Choroid plexus epithelial cell (primary cell): ENCODE results near the gene RAD9A.

Experiments used
- DNase-seq: peaks from one replicate; pipeline ENCODE4 v3.0.0-alpha.2; 2010; ENCODE audit warnings: low read depth
- H3K4me3 ChIP-seq: 2 replicates; pipeline ENCODE4 v1.5.1; 2011; ENCODE audit warnings: low read depth, mild to moderate bottlenecking, control low read depth, low read length, moderate library complexity
- TF ChIP-seq, protein P1 (sequence below): conservative IDR thresholded peaks from 2 replicates; pipeline ENCODE4 v1.5.1; 2011; ENCODE audit warnings: low read depth, mild to moderate bottlenecking, control low read depth, inconsistent platforms, low read length, moderate library complexity

The RAD9A gene

DNA sequence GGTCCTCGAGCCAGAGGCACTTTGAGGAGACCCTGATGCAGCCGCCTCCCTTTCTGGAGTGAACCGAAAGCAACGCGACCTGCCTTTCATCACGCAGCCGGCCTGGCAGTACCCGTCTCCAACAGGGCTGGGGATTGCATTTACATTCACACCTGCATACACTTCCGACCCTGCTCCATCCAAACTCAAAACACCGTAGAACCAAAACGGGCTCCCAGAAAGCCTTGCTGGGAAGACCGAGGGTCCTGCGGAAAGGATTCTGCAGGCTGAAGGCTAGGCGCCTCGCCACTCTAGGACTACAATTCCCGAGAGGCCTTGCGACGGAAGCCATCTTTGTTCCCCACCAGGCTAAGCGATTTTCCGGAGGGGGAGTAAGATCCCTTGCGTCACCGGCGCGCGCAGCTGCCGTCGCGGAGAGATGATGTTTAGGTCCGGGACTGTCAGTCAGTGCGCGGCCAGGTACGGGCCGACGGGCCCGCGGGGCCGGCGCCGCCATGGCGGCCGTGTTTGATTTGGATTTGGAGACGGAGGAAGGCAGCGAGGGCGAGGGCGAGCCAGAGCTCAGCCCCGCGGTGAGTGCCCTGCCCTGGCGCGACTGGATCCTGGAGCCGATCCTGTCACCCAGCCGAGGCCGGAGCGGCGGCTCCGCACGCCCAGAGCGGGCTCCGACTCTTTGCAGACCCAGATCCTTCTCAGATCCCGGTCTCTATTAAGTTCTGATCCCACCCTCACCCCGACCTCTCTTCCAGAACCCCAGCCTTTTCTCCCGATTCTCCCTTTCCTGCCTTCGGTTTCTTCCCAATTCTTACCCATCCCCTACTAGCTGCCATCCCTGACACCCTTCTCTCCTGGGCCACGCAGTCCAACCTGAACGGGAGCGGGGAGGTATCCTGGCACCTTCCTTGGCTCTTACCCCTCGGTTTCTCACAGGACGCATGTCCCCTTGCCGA, 36.5 kb downstream of the RAD9A start, which contains the start of gene RPS6KB2:
TSS of gene RPS6KB2 (plus strand) at position 443 of the 950 bp plus-strand sequence. CDS start at position 495, 52 bp downstream.
- TF ChIP-seq, protein P1, sequence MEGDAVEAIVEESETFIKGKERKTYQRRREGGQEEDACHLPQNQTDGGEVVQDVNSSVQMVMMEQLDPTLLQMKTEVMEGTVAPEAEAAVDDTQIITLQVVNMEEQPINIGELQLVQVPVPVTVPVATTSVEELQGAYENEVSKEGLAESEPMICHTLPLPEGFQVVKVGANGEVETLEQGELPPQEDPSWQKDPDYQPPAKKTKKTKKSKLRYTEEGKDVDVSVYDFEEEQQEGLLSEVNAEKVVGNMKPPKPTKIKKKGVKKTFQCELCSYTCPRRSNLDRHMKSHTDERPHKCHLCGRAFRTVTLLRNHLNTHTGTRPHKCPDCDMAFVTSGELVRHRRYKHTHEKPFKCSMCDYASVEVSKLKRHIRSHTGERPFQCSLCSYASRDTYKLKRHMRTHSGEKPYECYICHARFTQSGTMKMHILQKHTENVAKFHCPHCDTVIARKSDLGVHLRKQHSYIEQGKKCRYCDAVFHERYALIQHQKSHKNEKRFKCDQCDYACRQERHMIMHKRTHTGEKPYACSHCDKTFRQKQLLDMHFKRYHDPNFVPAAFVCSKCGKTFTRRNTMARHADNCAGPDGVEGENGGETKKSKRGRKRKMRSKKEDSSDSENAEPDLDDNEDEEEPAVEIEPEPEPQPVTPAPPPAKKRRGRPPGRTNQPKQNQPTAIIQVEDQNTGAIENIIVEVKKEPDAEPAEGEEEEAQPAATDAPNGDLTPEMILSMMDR: no peak
- peak; percentile 99 for DNase-seq
- H3K4me3 ChIP-seq: peak within 1 kb of the TSS; percentile 95

DNA sequence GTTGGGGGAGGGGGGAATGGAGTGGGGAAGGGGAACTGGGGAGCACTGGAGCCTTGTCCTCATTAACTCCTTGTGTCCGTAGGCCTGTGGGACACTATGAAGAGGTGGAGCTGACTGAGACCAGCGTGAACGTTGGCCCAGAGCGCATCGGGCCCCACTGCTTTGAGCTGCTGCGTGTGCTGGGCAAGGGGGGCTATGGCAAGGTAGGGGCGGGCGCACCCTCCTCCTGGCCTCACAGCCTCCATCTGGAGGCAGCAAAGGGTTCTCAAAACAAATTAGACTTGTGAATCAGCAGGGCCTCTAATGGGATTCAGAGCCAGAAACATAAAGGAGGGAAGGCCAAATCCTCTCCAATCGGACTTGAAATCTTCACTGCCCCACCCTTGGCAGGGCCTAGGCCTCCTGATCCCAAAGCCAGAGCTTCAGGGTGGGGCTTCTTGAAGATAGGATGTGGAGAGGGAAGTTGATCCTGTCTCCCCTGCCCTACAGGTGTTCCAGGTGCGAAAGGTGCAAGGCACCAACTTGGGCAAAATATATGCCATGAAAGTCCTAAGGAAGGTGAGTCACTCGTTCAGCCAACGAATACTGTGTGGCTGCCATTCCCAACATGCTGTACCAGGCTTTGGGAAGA, 37.4 kb downstream of the RAD9A start:
- TF ChIP-seq, protein P1: no peak
- DNase-seq: no peak
- H3K4me3 ChIP-seq: peak overlapping the region; percentile 95

DNA sequence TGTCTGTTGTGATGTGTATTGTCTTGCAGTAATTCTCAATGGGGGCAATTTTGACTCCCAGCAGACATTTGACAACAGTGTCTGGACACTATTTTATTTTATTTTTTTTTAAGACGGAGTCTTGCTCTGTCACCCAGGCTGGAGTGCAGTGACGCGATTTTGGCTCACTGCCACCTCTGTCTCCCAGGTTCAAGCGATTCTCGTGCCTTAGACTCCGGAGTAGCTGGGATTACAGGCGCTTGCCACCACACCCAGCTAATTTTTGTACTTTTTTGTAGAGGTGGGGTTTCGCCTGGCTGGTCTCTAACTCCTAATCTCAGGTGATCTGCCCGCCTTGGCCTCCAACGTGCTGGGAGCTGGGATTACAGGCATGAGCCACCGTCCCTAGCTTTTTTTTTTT, 37.9 kb downstream of the RAD9A start:
- DNase-seq: no peak
- no peak overlapping the region for H3K4me3 ChIP-seq
- TF ChIP-seq, protein P1: no peak

DNA sequence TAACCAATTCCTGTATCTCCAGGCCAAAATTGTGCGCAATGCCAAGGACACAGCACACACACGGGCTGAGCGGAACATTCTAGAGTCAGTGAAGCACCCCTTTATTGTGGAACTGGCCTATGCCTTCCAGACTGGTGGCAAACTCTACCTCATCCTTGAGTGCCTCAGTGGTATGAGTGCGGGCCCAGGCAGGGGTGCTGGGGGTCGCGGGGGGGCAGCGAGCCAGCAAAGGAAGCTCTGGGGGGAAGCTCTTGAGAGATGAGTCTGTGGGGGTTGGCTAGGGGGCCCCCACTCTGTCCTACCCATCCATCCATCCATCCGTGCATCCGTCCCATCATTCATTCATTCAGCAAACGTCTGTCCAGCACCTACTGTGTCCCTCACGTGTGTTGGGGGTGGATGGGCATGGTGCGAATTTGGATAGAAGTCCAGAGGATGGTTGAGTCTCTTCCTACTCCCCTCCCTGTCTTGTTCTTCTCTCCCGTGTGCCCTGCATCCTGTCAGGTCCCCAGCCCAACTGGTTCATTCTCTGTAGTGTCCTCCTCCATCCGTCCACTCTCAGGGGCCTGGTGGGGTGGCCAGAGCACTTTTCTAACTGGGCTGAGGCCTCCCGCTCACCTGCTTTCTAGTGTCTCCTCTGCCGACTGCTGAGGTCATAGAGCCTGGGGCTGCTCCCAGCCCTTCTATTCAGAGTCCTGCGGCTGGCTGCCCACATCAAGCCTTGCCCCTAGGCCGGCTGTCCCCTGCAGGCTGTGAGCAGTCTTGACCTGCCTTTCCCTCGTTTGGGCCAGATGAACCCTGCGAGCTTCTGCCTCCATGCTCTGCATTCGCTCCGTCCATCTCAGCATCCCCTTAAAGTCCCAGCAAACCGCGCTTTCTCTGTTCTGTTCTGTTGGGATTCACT, 39.8 kb downstream of the RAD9A start:
- DNase-seq: no peak
- TF ChIP-seq, protein P1: no peak
- H3K4me3 ChIP-seq: no peak overlapping the region

DNA sequence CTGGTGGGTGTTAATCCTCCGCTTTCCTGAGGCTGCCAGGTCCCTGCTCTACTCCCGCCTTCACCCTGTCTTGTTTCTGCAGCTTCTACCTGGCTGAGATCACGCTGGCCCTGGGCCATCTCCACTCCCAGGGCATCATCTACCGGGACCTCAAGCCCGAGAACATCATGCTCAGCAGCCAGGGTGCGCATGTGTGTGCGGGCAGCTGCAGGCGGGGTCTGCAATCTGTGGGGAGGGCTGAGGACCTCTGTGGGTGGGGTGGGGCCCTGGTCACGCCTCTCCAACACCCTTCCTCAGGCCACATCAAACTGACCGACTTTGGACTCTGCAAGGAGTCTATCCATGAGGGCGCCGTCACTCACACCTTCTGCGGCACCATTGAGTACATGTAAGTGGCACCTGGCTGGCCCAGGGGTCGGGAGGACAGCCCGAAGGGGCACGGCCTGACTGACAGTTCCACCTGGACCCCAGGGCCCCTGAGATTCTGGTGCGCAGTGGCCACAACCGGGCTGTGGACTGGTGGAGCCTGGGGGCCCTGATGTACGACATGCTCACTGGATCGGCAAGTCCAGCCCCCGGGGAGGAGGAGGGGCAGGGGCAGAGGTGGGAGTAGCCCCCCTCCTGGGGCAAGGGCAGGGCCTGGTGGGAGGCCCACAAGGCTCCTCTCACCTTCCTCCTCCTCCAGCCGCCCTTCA, 41.0 kb downstream of the RAD9A start:
- H3K4me3 ChIP-seq: no peak overlapping the region
- TF ChIP-seq, protein P1: no peak
- no peak for DNase-seq
